Lung (tissue), 12 donors: Measurements from ENCODE around the gene RIC1. TPM values are rescaled to one million over a fixed set of nuclear protein-coding genes. Genes with fewer than 3 reads are reported as not detected.

Source experiments
- ATAC-seq: fragments of 200-7000 bp; cut with Tn5 transposase; one replicate; pipeline ENCODE4 v1.9.1; 2020; ENCODE audit warnings: moderate number of reproducible peaks; ENCODE audit not compliant: insufficient read depth, low FRiP score
- DNase-seq, 3 donors: peaks; one replicate each; pipeline ENCODE4 v3.0.0-alpha.2; 2013 to 2017
- H3K27ac ChIP-seq, 2 donors: one replicate each; pipeline ENCODE4 v1.5.1; 2013; ENCODE audit warnings: mild to moderate bottlenecking in 2 of 2, moderate library complexity in 2 of 2, control low read depth in 1 of 2, inconsistent platforms in 1 of 2, low read depth in 1 of 2, low read length in 1 of 2
- H3K27me3 ChIP-seq, 3 donors: one replicate each; pipeline ENCODE4 v1.5.1; 2013; ENCODE audit warnings: low read length in 2 of 3; ENCODE audit not compliant: control insufficient read depth in 3 of 3, insufficient read depth in 3 of 3
- H3K36me3 ChIP-seq, 4 donors: one replicate each; pipeline ENCODE4 v1.5.1; 2013; ENCODE audit warnings: low read length in 4 of 4, mild to moderate bottlenecking in 1 of 4, moderate library complexity in 1 of 4; ENCODE audit not compliant: control insufficient read depth in 4 of 4, insufficient read depth in 4 of 4
- H3K4me1 ChIP-seq, 5 donors: one replicate each; pipeline ENCODE4 v1.5.1; 2013; ENCODE audit warnings: low read length in 5 of 5, mild to moderate bottlenecking in 2 of 5, moderate library complexity in 1 of 5; ENCODE audit not compliant: control insufficient read depth in 5 of 5, insufficient read depth in 5 of 5
- H3K4me3 ChIP-seq: one replicate; pipeline ENCODE4 v1.5.1; 2013; ENCODE audit warnings: mild to moderate bottlenecking, control low read depth, moderate library complexity
- H3K9ac ChIP-seq, 2 donors: one replicate each; pipeline ENCODE4 v1.5.1; 2013; ENCODE audit warnings: low read length in 2 of 2, control low read depth in 1 of 2; ENCODE audit not compliant: insufficient read depth in 1 of 2
- H3K9me3 ChIP-seq, 4 donors: one replicate each; pipeline ENCODE4 v1.5.1; 2013; ENCODE audit warnings: low read length in 3 of 4, mild to moderate bottlenecking in 1 of 4, moderate library complexity in 1 of 4; ENCODE audit not compliant: control insufficient read depth in 4 of 4, insufficient read depth in 3 of 4
- WGBS, 2 donors: extraction: QIAGEN DNeasy Blood & Tissue Kit; methylation state at CpG; one replicate each; pipeline ENCODE4 v1.1.7; 2013; 5-methylcytosine and 5-hydroxymethylcytosine counted together
- polyA plus RNA-seq, 2 donors: library from polyadenylated mRNA; stranded (reverse); fragments of 200-250 nt; gene quantifications; one replicate each; pipeline ENCODE4 v1.2.1, GENCODE V29; 2013
- total RNA-seq, 2 donors: library from RNA; depleted of rRNA in 1 of 2; stranded (reverse); fragments of >200 nt in 1 of 2; gene quantifications; one replicate each; pipeline ENCODE4 v1.2.1, GENCODE V29; 2014 to 2021
- TF ChIP-seq, protein P1 (sequence below): IDR thresholded peaks from 2 replicates; pipeline ENCODE4 v1.5.1; 2012; ENCODE audit warnings: mild to moderate bottlenecking; ENCODE audit errors: control extremely low read depth, extremely low read depth
- donor health status: control.
- donor health status: control.
- donor health status: Bipolar disorder and iron deficiency.
- donor health status: healthy.
- donor health status: DM: yes; HTN: yes; CAD: no.

The RIC1 gene
- total and polyA plus RNA-seq, 4 donors, result 3.5 to 46.0 (median 14.4) TPM

GRCh38 chr9:5608298-5609225 is 20.3 kb upstream of the RIC1 start:
- WGBS, 2 donors, result 30 to 36% methylated on average over 6 of the region's 6 CpGs
- H3K27ac ChIP-seq, result peak overlapping the region; percentile 79 to 83
- H3K9ac ChIP-seq, result no peak overlapping the region
- H3K27me3 ChIP-seq, result no peaks in the 10 kb centered on the region
- ATAC-seq (peak; percentile 58), DNase-seq (no peak)
- H3K9me3 ChIP-seq, result no peaks in the 10 kb centered on the region
- no peaks in the 10 kb centered on the region for H3K36me3 ChIP-seq
- peaks cover 0 to 7% (median 0%) of the 10 kb centered on the region in 5 donors for H3K4me1 ChIP-seq
- TF ChIP-seq, protein P1, sequence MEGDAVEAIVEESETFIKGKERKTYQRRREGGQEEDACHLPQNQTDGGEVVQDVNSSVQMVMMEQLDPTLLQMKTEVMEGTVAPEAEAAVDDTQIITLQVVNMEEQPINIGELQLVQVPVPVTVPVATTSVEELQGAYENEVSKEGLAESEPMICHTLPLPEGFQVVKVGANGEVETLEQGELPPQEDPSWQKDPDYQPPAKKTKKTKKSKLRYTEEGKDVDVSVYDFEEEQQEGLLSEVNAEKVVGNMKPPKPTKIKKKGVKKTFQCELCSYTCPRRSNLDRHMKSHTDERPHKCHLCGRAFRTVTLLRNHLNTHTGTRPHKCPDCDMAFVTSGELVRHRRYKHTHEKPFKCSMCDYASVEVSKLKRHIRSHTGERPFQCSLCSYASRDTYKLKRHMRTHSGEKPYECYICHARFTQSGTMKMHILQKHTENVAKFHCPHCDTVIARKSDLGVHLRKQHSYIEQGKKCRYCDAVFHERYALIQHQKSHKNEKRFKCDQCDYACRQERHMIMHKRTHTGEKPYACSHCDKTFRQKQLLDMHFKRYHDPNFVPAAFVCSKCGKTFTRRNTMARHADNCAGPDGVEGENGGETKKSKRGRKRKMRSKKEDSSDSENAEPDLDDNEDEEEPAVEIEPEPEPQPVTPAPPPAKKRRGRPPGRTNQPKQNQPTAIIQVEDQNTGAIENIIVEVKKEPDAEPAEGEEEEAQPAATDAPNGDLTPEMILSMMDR, result no peak
- no peak overlapping the region for H3K4me3 ChIP-seq

- TF ChIP-seq, protein P1, result no peak
- ATAC-seq (no peak), DNase-seq (no peak)
- H3K9me3 ChIP-seq, result no peaks in the 10 kb centered on the region
- H3K4me1 ChIP-seq, result peaks cover 0 to 7% (median 0%) of the 10 kb centered on the region in 5 donors
- WGBS, 2 donors, result 75 to 83% methylated on average over 3 of the region's 3 CpGs
- no peak overlapping the region for H3K4me3 ChIP-seq
- no peaks in the 10 kb centered on the region for H3K27me3 ChIP-seq
- no peaks in the 10 kb centered on the region for H3K36me3 ChIP-seq
- no peak overlapping the region for H3K9ac ChIP-seq
- H3K27ac ChIP-seq, result peak overlapping the region in 1 of 2 donors; percentile 83
Measured at GRCh38 chr9:5609226-5609596, 19.7 kb upstream of the RIC1 start.

DNA sequence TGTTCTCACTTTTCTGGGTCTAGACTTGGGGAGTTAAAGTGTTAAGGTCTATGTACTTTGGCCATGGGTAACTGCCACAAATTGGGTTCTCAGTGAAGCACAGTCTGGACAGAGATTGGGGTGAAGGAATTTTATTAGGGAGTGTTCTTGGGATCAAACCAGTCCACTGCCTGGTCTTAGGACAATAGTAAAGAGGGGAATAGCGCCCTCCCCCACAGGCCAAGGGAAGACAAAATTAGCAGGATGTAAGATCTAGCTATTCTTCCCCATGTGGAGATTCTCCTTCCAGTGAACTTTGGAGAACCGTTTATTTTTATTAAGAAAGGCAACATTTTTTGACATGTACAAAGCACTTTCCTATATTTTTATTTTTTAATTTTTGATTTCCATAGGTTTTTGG is 18.4 kb upstream of the RIC1 start:
- peaks cover 0 to 7% (median 0%) of the 10 kb centered on the region in 5 donors for H3K4me1 ChIP-seq
- TF ChIP-seq, protein P1, result no peak
- H3K4me3 ChIP-seq, result no peak overlapping the region
- H3K9ac ChIP-seq, result no peak overlapping the region
- ATAC-seq (no peak), DNase-seq (no peak)
- no peaks in the 10 kb centered on the region for H3K9me3 ChIP-seq
- H3K27me3 ChIP-seq, result no peaks in the 10 kb centered on the region
- H3K36me3 ChIP-seq, result no peaks in the 10 kb centered on the region
- WGBS, 2 donors, result 82 to 94% methylated on average over 2 of the region's 2 CpGs
- H3K27ac ChIP-seq, result no peak overlapping the region
